ENCODE measurements around the gene TEX261.
A peak's percentile ranks its signal among the peaks of the same experiment; 100 is the strongest.
"Not testable (repeated sequence)": the region's sequence is repeated elsewhere in the genome, so short reads cannot be mapped to it uniquely, and the experiment has no call there.

Gene TEX261

GRCh38 chr2:70994699-70995425, at the start of gene TEX261:
TEX261 (minus strand) TSS chr2:70994873; CDS start chr2:70994757, 116 bp downstream.
- DNase-seq (ENCODE audit: low read depth in 1 of 2, low spot score in 1 of 2) = peak; percentile 82 to 85

DNA sequence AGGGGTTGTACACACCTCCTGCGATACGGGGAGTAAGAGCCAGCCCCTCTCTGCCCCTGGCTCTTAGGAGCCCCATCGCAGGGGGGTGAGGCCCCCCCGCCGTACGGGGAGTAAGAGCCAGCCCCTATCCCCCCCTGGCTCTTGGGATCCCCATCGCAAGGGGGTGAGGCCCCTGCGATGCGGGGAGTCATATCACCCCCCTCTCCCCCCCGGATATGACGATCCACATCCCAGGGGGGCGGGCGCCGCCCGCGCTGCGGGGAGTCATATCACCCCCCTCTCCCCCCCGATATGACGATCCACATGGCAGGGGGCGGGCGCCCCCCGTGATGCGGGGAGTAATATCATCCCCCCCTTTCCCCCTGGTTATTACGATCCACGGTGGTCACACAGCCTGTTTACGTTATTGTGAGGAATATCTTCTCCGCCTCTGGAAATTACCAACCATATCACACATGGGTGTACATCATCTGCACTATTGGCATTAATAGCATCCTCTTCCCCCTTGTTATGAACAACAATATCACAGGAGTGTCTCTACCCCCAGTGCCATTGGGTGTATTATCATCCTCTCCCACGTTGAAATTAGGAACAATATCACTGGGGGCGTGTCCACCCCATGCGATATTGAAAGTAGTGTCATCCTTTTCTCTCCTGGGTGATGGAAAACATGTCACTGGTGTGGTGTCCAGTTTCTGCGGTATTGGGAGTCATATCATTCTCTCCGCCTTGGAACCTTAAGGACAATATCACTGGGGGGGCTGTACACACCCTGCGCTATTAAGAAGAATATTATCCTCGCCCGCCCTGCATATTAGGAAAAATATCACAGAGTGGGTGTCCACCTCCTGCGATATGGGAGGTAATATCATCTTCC, 49.1 kb upstream of the TEX261 start:
- no peak for DNase-seq (ENCODE audit: low read depth in 1 of 2, low spot score in 1 of 2)

GRCh38 chr2:71042287-71042686, 47.6 kb upstream of the TEX261 start:
- DNase-seq (ENCODE audit: low read depth in 1 of 2, low spot score in 1 of 2) = no peak

DNA sequence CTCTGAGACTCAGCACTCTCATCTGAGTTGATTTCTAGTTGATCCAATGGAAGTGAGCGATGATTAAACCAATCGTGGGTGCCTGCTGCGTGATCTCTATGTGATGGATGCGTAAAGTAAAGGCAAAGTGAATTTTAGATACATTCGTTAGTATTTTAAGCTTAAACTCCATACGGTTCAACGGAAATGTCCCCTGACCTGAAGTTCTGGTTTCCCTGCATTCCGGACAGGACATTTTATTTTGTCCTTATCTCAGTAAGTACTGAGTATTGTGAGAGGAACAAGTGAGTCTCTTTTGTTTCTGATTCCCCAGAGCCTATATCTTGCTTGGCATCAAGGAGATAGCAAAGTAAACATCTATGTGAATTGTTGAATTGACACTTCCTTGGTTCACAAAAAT, 41.6 kb upstream of the TEX261 start:
- DNase-seq (ENCODE audit: low read depth in 1 of 2, low spot score in 1 of 2) = not testable (repeated sequence)

GRCh38 chr2:71023553-71024243, 29.0 kb upstream of the TEX261 start:
- DNase-seq (ENCODE audit: low read depth in 1 of 2, low spot score in 1 of 2) = peak; percentile 41 to 65

DNA sequence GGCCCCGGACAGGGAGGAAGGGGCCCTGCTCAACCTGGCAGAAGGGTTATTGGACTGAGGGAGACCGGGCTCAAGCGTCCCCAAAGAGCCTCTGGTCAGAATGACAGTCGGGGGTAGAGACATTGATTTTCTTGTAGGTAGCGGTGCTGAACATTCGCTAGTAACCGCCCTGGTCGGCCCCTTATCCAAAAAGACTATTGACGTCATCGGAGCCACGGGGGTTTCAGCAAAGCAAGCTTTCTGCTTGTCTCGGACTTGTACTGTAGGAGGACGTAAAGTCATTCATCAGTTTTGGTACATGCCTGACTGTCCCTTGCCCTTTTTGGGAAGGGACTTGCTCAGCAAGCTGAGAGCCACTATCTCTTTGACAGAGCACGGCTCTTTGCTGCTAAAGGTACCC, 26.7 kb upstream of the TEX261 start:
- not testable (repeated sequence) for DNase-seq (ENCODE audit: low read depth in 1 of 2, low spot score in 1 of 2)

GRCh38 chr2:71019989-71020388, 25.3 kb upstream of the TEX261 start:
- not testable (repeated sequence) for DNase-seq (ENCODE audit: low read depth in 1 of 2, low spot score in 1 of 2)

DNA sequence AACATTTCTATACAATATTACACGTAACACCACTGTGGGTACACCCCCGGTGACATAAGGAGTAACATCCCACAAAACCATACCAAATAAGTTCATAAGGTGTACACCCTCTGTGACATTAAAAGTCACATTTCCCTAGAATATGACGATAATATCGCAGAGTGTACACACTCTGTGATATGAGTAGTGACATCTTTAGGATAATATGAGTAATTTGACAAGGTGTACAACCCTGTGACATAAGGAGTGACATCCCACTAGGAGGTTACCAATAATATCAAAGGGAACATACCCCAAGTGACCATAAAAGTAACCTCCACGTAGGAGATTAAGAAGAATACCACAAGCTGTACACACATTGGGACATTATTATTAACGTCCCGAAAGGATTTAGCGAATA, 24.0 kb upstream of the TEX261 start:
- DNase-seq (ENCODE audit: low read depth in 1 of 2, low spot score in 1 of 2) = no peak

DNA sequence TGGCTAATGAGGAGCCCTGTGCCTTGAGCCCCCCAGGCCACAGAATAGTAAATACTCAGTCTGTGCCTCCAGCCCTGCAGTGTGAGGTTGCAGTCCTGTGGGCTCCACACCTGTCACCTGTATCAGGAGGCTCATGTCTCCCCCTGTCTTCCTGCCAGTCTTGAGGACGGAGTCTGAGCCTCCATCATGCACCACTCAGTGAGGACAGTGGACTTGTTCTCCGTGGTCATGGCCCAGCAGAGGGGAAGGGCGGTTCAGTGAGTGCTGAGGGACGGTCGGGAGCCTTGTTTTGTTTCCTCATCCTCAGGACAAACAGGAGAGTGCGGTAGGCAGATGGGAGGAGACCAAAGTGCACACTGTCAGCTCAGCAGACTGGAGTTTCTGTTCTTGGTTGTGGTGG, 17.1 kb upstream of the TEX261 start:
- DNase-seq (ENCODE audit: low read depth in 1 of 2, low spot score in 1 of 2) = not testable (repeated sequence)

DNA sequence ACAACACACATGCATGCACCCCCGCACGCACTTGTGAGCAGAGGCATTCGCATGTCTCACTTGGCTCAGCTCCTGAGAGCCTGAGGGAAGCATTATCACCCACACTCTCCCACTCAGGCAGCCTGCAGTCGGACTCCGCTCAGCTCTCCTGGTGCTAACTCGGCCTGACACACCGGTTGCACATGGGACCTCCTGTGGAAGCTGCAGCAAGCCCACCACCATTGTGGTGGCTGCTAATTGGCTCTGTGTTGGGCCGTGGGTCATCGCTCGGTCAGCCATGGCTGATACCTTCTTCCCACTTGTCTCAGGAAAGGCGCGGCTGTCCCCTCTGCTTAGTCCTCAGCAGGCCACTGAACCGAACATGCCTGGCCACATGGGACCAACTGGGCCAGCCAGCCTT, 13.7 kb upstream of the TEX261 start:
- no peak for DNase-seq (ENCODE audit: low read depth in 1 of 2, low spot score in 1 of 2)

- DNase-seq (ENCODE audit: low read depth in 1 of 2, low spot score in 1 of 2) = no peak
Measured at GRCh38 chr2:71006955-71007799, 12.5 kb upstream of the TEX261 start.

- no peak for DNase-seq (ENCODE audit: low read depth in 1 of 2, low spot score in 1 of 2)
Measured at GRCh38 chr2:71006323-71006722, 11.7 kb upstream of the TEX261 start.

DNA sequence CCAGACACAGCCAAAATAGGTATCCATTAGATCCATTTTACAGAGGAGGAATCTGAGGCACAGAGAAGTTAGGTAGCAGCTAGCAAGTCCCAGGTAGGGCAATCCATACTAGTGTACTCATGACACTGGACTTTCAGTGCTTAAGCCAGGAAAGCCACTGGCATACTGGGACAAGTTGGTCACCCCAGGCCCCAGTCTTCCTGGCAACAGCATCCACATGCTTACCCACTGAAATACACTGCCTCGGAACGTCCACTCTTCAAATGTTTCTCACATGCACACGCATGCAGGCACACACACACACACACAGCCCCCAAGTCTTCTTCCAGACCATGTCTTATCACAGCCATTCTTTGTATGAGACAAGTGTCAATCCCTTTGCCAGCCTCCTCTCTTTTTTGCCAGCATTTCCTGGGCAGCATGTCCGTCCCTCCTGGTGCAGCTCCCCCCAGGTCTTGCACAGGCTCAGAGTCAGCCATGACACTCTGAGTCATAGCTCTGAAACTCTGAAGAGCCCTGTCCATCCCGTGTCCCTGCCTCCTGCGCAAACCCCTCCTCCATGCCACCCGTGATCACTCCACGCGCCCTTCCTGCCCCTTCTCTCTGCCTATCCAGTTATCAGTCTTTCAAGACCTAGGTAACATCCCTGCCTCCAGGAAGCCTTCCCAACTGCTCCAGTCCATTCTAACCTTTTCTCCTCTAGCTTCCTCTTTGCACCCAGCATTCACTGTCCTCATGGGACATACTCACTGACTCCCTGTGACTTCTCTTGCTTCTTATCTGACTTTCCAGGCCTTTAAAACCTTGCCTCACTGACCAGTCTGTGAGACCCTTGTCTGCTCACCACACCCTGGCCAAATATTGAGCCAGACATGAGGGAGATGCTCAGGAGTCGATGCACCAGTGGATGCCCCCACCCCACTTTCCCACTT, 10.9 kb upstream of the TEX261 start:
- DNase-seq (ENCODE audit: low read depth in 1 of 2, low spot score in 1 of 2) = no peak

DNA sequence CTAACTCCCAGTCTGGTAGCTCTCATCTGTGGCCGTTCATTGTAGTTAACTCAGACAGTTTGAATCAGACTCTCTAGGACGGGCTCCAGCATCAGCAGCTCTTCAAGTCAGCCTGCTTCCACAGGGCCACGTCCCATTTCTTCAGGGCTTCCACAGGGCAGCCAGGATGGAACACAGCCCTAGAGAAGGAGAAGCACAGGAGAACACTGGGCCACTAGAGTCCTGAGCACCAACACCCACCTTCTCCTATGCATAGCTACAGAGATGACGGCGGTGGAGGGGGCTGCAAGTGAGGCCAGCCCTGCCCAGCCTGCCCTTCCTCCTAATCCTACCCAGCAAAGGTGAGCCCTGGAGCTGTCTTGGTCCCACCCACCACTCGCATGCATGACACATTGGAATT, 10.2 kb upstream of the TEX261 start:
- no peak for DNase-seq (ENCODE audit: low read depth in 1 of 2, low spot score in 1 of 2)

GRCh38 chr2:71003966-71004755, 9.5 kb upstream of the TEX261 start:
- no peak for DNase-seq (ENCODE audit: low read depth in 1 of 2, low spot score in 1 of 2)

DNA sequence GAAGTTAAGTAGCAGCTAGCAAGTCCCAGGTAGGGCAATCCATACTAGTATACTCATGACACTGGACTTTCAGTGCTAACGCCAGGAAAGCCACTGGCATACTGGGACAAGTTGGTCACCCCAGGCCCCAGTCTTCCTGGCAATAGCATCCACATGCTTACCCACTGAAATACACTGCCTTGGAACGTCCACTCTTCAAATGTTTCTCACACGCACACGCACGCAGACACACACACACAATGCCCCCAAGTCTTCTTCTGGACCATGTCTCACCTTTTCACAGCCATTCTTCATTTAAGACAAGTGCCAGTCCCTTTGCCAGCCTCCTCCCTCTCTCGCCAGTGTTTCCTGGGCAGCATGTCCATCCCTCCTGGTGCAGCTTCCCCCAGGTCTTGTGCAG, 8.7 kb upstream of the TEX261 start:
- no peak for DNase-seq (ENCODE audit: low read depth in 1 of 2, low spot score in 1 of 2)

DNA sequence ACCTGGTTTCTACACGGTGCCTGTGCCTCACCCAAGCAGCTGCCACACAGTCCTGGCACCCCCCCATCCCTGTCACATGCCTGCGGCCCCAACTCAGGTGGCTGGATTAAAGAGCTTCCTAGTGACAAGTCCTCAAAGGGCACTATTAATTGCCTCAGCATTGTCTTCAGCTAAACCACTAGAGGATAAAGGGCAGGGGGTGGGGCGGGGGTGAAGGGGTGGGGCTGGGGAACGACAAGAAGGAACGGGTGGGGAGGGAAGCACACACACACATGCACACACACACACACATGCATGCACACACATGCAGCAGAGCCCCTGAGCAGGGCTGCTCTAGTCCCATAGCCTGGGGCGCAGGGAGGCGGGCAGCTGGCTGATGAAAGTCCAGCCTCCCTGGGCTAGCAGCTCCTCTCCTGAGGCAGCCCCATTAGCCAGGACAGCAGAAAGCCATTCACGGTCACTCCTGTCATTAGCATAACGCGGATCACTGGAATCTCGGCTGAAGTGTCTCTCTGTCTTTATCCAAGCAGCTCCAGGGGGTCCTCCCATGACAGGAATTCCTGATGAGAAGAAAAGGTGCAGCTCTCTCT, 7.4 kb upstream of the TEX261 start:
- no peak for DNase-seq (ENCODE audit: low read depth in 1 of 2, low spot score in 1 of 2)

DNA sequence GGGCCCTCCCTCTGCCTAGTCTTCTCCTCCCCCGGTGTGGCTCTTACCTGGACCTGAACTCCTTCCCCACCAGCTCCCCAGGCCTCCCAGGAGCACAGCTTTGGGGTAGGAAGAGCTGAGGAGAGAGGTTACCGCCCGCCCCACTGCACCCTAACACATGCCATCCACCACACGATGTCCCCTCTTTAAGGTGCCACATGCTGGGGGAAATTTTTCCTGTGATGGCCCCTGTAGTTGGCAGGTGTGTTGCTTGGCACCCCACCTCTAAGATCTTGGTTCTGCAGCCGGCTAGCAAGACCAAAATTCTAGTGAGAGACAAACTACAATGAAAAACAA, 6.9 kb upstream of the TEX261 start:
- DNase-seq (ENCODE audit: low read depth in 1 of 2, low spot score in 1 of 2) = no peak
